Right forelimb (tissue), 1 donor: ENCODE measurements around the gene KRTAP5-9.
"Not testable (repeated sequence)": the region's sequence is repeated elsewhere in the genome, so short reads cannot be mapped to it uniquely, and the experiment has no call there.

Source experiments
- DNase-seq: peaks from one replicate; pipeline ENCODE4 v3.0.0-alpha.2; 2018

KRTAP5-9 gene

GRCh38 chr11:71534711-71535608 lies 13.3 kb upstream of the KRTAP5-9 start:
- DNase-seq: not testable (repeated sequence)

- no peak for DNase-seq
These were observed 12.4 kb upstream of the KRTAP5-9 start for GRCh38 chr11:71535825-71536224.

GRCh38 chr11:71537537-71537936 lies 10.7 kb upstream of the KRTAP5-9 start:
- no peak for DNase-seq

DNA sequence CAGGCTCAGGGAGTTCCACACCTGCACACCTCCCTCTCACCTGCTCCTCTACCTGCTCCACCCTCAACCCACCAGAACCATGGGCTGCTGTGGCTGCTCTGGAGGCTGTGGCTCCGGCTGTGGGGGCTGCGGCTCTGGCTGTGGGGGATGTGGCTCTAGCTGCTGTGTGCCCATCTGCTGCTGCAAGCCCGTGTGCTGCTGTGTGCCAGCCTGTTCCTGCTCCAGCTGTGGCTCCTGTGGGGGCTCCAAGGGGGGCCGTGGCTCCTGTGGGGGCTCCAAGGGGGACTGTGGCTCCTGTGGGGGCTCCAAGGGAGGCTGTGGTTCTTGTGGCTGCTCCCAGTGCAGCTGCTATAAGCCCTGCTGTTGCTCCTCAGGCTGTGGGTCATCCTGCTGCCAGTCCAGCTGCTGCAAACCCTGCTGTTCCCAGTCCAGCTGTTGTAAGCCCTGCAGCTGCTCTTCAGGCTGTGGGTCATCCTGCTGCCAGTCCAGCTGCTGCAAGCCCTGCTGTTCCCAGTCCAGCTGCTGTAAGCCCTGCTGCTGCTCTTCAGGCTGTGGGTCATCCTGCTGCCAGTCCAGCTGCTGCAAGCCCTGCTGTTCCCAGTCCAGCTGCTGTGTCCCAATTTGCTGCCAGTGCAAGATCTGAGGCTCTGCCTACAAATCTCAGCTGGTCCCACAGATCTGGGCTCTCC lies 10.1 kb upstream of the KRTAP5-9 start, which contains the start of gene KRTAP5-8:
TSS of gene KRTAP5-8 (plus strand) at position 49 of the 689 bp plus-strand sequence. CDS start at position 80, 31 bp downstream.
- DNase-seq: not testable (repeated sequence)

DNA sequence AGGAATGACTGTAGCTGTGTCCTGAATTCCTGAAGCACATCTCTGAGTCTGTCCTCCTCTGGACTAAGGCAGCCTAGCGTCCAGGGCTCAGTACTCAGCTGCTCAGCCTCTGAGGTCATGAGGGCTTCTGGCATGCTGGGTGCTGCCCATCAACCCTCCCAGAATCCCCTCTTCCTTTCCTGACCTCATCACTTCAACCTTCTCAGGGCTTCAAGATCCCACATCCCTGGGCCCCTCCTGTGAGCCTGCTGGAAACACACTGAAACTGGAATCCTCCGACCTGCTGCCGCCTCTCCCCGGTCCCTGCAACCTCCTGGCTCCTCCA lies 9.6 kb upstream of the KRTAP5-9 start:
- no peak for DNase-seq

- no peak for DNase-seq
These were observed 9.2 kb upstream of the KRTAP5-9 start for GRCh38 chr11:71539017-71539416.

DNA sequence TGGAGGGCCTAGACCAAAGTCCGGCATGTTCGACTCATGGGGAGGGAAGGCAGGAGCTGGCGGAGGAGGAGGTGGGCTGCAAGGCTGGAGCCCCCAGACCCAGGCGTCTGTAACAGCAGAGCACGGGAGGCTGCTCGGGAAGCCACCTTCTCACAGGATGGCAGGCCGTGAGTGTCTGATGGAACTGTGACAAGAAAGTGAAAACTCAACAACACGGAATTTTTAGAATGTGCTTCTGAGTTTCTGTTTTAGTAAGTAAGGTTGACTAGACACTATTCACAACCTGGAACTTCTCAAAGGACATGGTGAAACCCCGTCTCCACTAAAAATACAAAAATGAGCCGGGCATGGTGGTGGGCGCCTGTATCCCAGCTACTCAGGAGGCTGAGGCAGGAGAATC lies 8.2 kb upstream of the KRTAP5-9 start:
- DNase-seq: not testable (repeated sequence)

GRCh38 chr11:71540521-71541304 lies 7.5 kb upstream of the KRTAP5-9 start:
- not testable (repeated sequence) for DNase-seq

DNA sequence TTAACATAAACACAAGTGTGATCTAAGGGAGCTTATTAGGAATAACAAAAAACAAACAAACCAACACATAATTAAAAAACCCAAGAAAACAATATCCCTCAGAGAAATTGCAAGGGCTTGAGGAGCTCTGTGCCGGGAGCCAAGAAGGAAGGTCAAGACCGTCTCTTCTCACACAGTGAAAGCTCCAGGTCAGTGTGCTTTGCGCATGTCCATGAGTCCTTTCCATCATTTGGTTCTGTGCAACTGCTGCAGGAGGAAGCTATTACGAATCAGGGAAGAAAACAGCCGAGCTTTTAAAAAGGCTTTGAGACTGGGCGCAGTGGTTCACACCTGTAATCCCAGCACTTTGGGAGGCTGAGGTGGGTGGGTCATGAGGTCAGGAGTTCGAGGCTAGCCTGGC lies 5.8 kb upstream of the KRTAP5-9 start:
- no peak for DNase-seq

DNA sequence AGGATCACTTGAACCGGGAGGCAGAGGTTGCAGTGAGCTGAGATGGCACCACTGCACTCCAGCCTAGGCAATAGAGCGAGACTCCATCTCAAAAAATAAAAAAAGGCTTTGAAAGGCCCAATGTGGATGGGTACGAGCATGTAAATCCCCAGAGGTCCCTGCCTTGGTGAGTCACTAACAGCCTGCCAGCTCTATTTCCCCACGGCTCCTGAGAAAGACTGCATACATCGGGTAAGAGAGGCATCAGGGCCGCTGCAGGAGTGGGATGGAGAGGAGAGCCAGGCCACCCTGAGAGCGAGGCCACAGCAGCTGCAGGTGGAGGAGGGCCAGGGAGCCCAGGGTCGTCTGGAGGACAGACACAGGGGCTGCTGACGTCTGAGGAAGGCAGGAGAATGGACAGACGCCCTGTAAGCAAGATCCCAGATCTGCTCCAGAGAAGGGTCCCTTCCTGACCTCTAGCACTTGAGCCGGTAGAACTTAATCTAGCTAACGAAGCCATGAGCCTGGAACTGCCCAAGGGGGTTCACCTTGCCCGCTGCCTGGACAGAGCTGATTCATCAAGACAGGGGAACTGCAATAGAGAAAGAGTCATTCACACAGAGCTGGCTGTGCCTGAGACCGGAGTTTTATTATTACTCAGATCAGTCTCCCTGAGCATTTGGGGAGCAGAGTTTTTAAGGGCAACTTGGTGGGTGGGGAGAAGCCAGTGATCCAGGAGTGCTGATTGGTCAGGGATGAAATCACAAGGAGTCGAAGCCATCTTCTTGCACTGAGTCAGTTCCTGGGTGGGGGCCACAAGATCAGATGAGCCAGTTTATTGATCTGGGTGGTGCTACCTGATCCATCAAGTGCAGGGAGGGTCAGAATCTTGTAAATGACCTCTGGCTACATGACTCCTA lies 5.1 kb upstream of the KRTAP5-9 start:
- no peak for DNase-seq

DNA sequence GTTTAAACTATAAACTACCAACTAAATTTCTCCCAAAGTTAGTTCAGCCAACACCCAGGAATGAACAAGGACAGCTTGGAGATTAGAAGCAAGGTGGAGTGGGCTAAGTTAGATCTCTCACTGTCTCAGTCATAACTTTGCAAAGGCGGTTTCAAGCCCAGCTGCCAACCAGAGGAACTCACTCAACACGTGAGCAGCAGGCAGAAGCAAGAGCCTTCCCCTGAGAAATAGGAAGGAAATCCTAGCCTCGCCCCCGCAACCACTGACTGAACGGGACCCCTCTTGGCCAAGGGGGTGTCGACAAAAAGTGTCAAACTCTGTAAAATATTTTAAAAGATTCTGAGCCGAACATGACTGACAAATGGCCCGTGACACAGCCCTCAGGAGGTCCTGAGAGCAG lies 4.4 kb upstream of the KRTAP5-9 start:
- DNase-seq: no peak

DNA sequence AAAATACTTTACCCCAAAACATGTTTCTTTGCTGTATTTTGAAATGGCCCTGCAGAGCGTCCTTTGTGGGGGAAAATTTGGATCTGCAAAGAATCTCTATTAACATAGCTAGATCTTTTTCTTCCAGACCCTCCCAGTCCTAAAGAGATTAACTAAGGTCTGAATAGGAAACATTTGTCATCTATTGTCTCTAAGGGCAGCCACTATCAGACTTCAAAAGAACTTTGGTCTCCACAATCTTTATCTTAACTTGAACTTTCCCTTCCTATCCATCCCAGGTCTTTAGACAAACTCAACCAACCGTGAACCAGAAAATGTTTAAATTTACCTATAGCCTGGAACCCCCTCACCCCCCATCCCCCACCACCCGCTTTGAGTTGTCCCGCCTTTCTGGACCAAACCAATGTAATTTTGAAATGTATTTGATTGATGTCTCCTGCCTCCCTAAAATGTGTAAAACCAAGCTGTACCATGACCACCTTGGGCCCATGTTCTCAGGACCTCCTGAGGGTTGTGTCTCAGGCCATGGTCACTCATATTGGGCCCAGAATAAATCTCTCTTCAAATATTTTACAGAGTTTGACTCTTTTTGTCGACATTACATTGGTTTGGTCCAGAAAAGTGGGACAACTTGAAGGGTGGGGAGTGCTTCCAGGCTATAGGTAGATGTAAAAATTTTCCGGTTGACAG lies 3.5 kb upstream of the KRTAP5-9 start:
- no peak for DNase-seq

DNA sequence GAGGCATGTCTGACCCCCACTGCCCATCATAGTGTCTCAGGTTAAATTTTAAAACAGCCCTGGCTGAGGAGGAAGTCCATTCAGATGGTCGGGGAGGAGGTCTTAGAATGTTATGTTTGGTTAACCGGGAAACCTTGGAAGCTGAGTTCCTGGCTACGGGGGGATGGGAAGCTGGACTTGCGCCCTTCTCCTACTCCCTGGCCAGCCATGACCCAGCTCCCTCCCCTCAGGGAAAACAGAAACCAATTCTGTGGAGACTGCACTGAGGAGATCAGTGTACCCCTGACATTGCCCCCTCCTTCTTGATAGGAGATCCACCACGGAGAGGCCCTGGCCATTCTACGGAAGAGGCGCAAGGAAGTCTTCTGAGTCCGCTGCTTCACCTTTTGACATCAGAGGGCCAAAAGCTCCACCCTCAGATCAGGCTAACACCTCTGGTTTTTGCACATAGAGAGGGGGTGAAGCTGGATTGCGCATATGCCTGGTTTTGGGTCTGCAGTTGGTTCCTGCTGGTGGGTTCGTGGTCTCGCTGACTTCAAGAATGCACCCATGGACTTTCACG lies 2.7 kb upstream of the KRTAP5-9 start:
- no peak for DNase-seq

DNA sequence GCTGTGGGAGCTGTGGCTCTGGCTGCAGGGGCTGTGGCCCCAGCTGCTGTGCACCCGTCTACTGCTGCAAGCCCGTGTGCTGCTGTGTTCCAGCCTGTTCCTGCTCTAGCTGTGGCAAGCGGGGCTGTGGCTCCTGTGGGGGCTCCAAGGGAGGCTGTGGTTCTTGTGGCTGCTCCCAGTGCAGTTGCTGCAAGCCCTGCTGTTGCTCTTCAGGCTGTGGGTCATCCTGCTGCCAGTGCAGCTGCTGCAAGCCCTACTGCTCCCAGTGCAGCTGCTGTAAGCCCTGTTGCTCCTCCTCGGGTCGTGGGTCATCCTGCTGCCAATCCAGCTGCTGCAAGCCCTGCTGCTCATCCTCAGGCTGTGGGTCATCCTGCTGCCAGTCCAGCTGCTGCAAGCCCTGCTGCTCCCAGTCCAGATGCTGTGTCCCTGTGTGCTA lies 514 bp downstream of the KRTAP5-9 start:
- no peak for DNase-seq

DNA sequence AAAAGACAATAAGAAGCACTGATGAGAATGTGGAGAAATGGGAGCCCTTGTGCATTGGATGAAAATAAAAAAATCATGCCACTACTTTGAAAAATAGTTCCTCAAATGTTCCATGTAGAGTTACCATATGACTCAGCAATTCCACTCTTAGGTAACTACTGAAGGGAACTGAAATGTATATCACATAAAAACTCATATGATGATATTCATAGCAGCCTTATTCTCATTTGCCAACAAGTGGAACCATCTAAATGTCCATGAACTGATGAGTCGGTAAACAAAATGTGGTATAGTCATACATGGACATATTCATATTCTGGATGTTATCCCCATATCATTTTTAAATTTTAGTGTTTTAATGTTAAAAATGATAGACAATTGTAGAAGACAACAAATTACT lies 3.5 kb downstream of the KRTAP5-9 start:
- no peak for DNase-seq

DNA sequence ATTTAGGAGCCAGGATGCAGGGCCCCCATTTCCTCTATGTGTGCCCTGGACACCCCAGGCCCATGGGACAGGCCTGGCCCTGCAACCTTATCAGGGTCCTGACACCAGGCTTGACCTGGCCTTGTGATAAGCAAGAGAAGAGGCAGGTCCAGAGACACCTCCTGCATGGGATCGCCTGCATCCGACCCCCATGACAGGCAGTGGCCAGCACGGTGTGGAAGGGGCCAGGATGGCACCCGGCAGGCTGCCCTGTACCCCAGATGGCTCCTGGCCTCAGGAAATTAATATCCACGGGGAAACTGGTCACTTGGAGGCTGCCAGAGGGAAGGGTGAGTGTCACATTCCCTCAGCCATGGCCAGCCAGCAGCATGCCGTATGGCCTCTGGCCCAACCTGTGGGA lies 6.8 kb downstream of the KRTAP5-9 start:
- peak; percentile 7 for DNase-seq

DNA sequence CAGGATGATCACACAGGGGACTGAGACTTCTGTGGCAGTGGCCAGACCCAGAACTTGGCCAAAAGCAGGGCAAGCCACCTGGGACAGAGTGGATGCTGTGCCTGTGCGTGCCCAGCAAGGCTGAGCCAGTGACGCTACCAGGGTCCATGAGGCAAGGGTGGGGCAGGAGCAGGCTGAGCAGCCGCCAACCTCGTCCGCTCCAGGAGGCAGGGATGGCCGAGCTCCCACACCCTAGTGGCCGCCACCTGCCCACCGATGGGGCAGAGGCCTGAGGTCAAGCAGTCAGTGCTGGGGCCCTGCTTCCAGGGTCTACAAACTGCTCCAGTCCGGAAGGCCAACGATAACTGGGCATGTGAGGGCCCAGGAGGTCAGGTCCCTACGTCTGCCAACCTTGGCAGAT lies 7.3 kb downstream of the KRTAP5-9 start:
- DNase-seq: no peak

- DNase-seq: no peak
These were observed 7.8 kb downstream of the KRTAP5-9 start for GRCh38 chr11:71556018-71556417.

- no peak for DNase-seq
These were observed 9.0 kb downstream of the KRTAP5-9 start for GRCh38 chr11:71557257-71557656.

GRCh38 chr11:71558996-71559395 lies 10.8 kb downstream of the KRTAP5-9 start:
- no peak for DNase-seq

DNA sequence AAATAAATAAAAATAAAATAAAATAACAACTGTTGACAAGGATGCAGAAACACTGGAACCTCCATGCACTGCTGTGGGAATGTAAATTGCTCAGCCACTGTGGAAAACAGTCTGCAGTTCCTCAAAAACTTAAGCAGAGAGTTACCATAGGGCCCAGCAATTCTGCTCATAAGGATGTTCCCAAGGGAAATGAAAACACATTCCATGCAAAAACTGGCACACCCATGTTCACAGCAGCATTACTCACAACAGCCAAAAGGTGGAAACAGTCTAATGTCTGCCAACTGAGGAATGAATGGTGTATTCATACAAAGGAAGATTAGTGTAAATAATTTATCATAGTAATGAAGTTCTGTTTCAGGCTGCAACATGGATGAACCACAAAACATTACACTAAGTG lies 13.9 kb downstream of the KRTAP5-9 start:
- no peak for DNase-seq
